HFFc6 (cell line): Measurements from ENCODE around the gene ATP4A. TPM values are rescaled to one million over a fixed set of nuclear protein-coding genes. Genes with fewer than 3 reads are reported as not detected.

Experiments
- DNase-seq: peaks from one replicate; pipeline ENCODE4 v3.0.0-alpha.2; 2018
- H3K27ac Mint-ChIP-seq: 2 replicates; pipeline ENCODE4 v1.8.0; 2020; ENCODE audit warnings: mild to moderate bottlenecking, mixed read lengths
- H3K27me3 Mint-ChIP-seq: 2 replicates; pipeline ENCODE4 v1.8.0; 2021; ENCODE audit warnings: mild to moderate bottlenecking, moderate library complexity, mixed read lengths; ENCODE audit not compliant: insufficient read depth
- H3K36me3 Mint-ChIP-seq: 2 replicates; pipeline ENCODE4 v1.8.0; 2021; ENCODE audit warnings: low read depth, mixed read lengths
- H3K4me1 Mint-ChIP-seq: 2 replicates; pipeline ENCODE4 v1.8.0; 2020; ENCODE audit warnings: low read depth, mixed read lengths
- H3K4me3 Mint-ChIP-seq: 2 replicates; pipeline ENCODE4 v1.8.0; 2020; ENCODE audit warnings: mild to moderate bottlenecking, moderate library complexity, mixed read lengths
- H3K9me3 Mint-ChIP-seq: 2 replicates; pipeline ENCODE4 v1.8.0; 2020; ENCODE audit warnings: mild to moderate bottlenecking, mixed read lengths
- total RNA-seq, 6 experiments: library from RNA; stranded (reverse); fragmentation: NEBNext Ultra II Directional; extraction: Animal tissue kit (Norgen Biotek cat#: 25700); gene quantifications; 2 replicates in 1 of 6; 3 replicates in 5 of 6; pipeline ENCODE4 v1.2.3, GENCODE V29; 2021
- TF ChIP-seq, protein P1 (sequence below): fragments of 200-600 bp; sonication (generic); IDR thresholded peaks from 2 replicates; pipeline ENCODE4 v1.5.0; 2021; ENCODE audit warnings: antibody characterized with exemption, mild to moderate bottlenecking

Gene ATP4A
- total RNA-seq, 6 experiments from 2014 or later: not detected

DNA sequence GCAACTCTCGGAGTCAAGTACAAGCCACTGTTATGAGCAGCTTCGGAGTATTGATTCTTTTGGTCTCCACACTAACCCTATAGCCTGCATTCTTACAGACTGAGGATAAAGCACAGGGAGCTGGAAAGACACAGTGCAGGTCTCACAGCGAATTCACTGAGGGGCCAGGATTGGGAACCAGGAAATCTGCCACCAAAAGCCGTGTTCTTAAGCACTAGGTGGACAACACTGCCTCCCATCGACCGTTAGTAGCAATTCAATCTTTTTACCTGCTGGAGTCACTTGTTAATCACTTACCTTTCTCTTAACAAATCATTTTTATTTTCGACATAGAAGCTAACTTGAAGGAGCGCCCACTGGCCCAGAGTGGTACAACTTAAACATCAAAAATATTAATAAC, 28.8 kb upstream of the ATP4A start:
- no peaks in the 10 kb centered on the region for H3K36me3 Mint-ChIP-seq
- H3K4me3 Mint-ChIP-seq: no peak overlapping the region
- no peak for DNase-seq
- TF ChIP-seq, protein P1, sequence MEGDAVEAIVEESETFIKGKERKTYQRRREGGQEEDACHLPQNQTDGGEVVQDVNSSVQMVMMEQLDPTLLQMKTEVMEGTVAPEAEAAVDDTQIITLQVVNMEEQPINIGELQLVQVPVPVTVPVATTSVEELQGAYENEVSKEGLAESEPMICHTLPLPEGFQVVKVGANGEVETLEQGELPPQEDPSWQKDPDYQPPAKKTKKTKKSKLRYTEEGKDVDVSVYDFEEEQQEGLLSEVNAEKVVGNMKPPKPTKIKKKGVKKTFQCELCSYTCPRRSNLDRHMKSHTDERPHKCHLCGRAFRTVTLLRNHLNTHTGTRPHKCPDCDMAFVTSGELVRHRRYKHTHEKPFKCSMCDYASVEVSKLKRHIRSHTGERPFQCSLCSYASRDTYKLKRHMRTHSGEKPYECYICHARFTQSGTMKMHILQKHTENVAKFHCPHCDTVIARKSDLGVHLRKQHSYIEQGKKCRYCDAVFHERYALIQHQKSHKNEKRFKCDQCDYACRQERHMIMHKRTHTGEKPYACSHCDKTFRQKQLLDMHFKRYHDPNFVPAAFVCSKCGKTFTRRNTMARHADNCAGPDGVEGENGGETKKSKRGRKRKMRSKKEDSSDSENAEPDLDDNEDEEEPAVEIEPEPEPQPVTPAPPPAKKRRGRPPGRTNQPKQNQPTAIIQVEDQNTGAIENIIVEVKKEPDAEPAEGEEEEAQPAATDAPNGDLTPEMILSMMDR: peak; percentile 68
- H3K27ac Mint-ChIP-seq: no peak overlapping the region
- H3K4me1 Mint-ChIP-seq: no peaks in the 10 kb centered on the region
- H3K9me3 Mint-ChIP-seq: no peaks in the 10 kb centered on the region
- H3K27me3 Mint-ChIP-seq: peaks cover 2% of the 10 kb centered on the region

DNA sequence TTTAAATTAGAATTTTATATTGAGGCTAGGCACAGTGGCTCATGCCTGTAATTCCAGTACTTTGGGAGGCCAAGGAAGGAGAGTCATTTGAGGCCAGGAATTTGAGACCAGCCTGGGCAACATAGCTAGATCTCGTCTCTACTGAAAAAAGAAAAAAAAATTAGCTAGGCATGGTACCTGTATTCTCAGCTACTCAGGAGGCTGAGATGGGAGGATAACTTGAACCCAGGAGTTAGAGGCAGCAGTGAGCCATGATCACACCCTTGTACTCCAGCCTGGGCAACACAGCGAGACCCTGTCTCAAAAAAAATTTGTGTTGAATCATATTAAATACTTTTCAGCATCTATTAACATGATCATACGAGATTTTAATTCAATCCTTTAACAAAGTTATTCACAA, 27.4 kb upstream of the ATP4A start:
- Mint-ChIP-seq H3K9me3 (no peaks in the 10 kb centered on the region), H3K27ac (no peak overlapping the region), H3K4me1 (no peaks in the 10 kb centered on the region), H3K36me3 (no peaks in the 10 kb centered on the region), H3K4me3 (no peak overlapping the region), H3K27me3 (peaks cover 2% of the 10 kb centered on the region)
- TF ChIP-seq, protein P1: no peak
- DNase-seq: no peak

DNA sequence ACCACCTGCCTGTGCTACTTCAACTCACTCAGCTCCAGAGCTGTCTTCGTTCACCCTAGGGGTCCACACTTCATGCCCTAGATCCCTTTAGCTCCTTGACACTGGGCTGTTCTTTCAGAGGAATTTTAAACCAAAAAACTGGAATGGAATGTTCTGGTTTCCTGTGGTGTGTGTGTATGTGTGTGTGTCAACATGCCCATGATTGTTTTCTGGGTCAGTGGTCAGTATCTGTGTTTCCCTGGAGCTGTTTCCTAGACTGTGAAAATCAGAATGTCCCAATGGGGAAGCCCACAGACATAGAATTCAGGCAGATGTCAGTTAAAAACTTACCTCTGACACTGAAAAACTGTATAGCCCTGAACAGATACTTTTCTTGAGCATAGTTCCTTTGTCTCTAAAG, 23.9 kb upstream of the ATP4A start:
- no peak overlapping the region for H3K4me3 Mint-ChIP-seq
- no peak overlapping the region for H3K27ac Mint-ChIP-seq
- TF ChIP-seq, protein P1: no peak
- 0 out of 2 replicates have a peak, but pooled peaks cover 4% of the 10 kb centered on the region for H3K9me3 Mint-ChIP-seq
- no peaks in the 10 kb centered on the region for H3K36me3 Mint-ChIP-seq
- no peaks in the 10 kb centered on the region for H3K4me1 Mint-ChIP-seq
- H3K27me3 Mint-ChIP-seq: peaks cover 27% of the 10 kb centered on the region
- DNase-seq: no peak

DNA sequence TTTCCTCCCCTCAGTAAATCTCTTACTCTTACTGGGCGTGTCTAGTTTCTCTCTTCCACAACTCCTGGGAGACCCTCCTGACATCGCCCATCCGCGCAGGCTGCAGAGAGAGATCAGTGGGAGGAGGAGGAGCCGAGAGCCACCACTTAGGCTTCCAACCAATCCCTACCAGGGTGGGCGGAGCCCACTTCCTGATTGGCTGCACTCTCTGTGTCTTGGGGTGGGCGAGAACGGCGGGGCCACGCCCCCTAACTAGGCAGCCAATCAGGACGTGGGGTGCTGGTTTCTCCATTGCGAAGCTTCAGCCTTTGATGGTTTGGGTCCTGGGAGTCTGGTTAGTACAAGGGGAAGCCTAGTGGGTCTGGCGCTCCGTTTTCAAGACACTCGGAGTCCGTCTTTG, 22.4 kb upstream of the ATP4A start, which contains the start of gene PMIS2:
Gene PMIS2, plus strand, starts transcription at position 326 of the 400 bp plus-strand sequence. CDS start 87 bp downstream, outside the sequence.
- no peaks in the 10 kb centered on the region for H3K36me3 Mint-ChIP-seq
- H3K27ac Mint-ChIP-seq: no peak within 1 kb of the TSS
- 0 out of 2 replicates have a peak, but pooled peaks cover 4% of the 10 kb centered on the region for H3K9me3 Mint-ChIP-seq
- no peaks in the 10 kb centered on the region for H3K4me1 Mint-ChIP-seq
- H3K4me3 Mint-ChIP-seq: no peak within 1 kb of the TSS
- TF ChIP-seq, protein P1: no peak
- peaks cover 28% of the 10 kb centered on the region for H3K27me3 Mint-ChIP-seq
- no peak for DNase-seq

DNA sequence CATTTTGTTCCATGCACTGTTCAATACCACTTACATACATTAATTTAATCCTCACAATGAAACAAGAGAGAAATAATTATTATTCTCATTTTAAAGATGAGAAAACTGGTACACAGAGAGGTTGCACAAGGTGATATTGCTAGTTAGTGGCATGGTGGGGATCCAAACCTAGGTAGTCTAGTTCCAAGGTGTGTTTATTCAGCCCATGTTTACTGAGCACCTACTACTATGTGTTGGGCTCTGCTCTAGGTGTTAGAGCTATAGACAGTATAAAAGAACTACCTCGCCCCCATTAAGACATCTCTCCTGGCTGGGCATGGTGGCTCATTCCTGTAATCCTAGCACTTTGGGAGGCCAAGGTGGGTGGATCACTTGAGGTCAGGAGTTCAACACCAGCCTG, 19.3 kb upstream of the ATP4A start:
- peaks cover 6% of the 10 kb centered on the region; the same call in 1 of the 2 replicates for H3K9me3 Mint-ChIP-seq
- H3K27me3 Mint-ChIP-seq: peaks cover 28% of the 10 kb centered on the region
- H3K27ac Mint-ChIP-seq: no peak overlapping the region
- no peaks in the 10 kb centered on the region for H3K4me1 Mint-ChIP-seq
- H3K36me3 Mint-ChIP-seq: no peaks in the 10 kb centered on the region
- TF ChIP-seq, protein P1: no peak
- no peak overlapping the region for H3K4me3 Mint-ChIP-seq
- no peak for DNase-seq

DNA sequence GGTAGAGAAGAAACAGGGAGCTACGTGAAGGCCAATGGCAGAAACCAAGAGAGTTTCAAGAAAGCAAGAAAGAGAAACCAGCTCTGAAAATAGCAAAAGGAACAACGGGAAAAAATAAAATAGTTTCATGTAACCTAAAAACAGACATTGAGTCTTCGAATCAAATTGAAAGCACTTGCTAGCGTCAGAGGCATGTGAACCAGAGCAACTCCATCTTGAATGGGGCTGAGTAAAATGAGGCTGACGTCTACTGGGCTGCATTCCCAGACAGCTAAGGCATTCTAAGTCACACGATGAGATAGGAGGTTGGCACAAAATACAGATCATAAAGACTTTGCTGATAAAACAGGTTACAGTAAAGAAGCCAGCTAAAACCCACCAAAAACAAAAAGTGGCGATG, 15.2 kb upstream of the ATP4A start:
- no peak for DNase-seq
- H3K27ac Mint-ChIP-seq: no peak overlapping the region

More for the DNA sequence above, 15.2 kb upstream of the ATP4A start:
- Mint-ChIP-seq H3K4me3 (no peak overlapping the region), H3K4me1 (no peaks in the 10 kb centered on the region), H3K27me3 (peaks cover 15% of the 10 kb centered on the region), H3K36me3 (peaks cover 19% of the 10 kb centered on the region), H3K9me3 (peaks cover 30% of the 10 kb centered on the region)
- TF ChIP-seq, protein P1: no peak
